ENCODE results near the gene CRTC1. TPM values are rescaled to one million over a fixed set of nuclear protein-coding genes. Genes with fewer than 3 reads are reported as not detected.

The CRTC1 gene
- total RNA-seq, 1 experiment from 2014 or later, result 19.0 TPM

DNA sequence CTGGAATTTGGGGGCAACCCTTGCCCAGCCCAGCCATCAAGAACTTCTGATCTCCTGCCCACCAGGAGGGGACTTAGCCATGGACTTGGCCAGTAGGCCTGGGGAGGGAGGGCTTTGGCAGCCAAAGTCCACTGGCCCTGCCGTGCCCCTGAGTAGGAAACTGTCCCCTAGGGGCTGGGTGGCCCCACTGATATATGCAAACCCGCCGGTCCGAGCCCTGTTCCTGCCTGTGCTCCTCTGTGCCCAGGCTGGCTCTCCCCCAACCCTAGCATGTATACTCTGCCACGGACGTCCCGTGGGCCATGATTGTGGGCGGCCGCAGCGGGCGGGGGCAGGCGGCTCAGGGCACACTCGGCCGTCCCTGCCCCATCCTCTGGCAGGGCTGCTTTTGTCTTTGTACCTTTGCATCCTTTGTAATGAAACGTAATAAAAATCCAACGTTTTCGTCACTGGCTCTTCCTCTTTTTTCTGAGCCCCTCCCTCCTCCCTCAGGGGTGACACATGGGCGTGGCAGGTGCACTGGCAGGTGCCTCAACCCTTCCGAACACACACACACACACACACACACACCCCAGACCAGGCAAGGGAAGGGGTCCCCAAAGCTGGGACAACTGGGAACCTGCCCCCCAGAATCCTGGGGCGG lies 98.5 kb downstream of the CRTC1 start:
- Mint-ChIP-seq H3K27me3 (ENCODE audit: low read depth) (peaks cover 98% of the 10 kb centered on the region), H3K9me3 (peaks cover 0 to 3% of the 10 kb centered on the region in 2 experiments; a peak in 2 of 5 replicates), H3K4me3 (no peak overlapping the region), H3K36me3 (ENCODE audit: insufficient read depth in 1 of 3, low read depth in 3 of 3) (no peaks in the 10 kb centered on the region), H3K4me1 (peaks cover 9 to 22% of the 10 kb centered on the region in 2 experiments; a peak in 3 of 4 replicates), H3K27ac (no peak overlapping the region)
- DNase-seq, result no peak
- H4K91ac ChIP-seq (ENCODE audit: insufficient read length, low read depth, low read length), result no peak overlapping the region
- no peak overlapping the region for H2AK5ac ChIP-seq (ENCODE audit: insufficient read length, low read length)
- no peak overlapping the region for H3K23ac ChIP-seq (ENCODE audit: insufficient read length, low read depth, low read length)
- no peak overlapping the region for H3K4ac ChIP-seq (ENCODE audit: low read depth, low read length)
- H2BK5ac ChIP-seq (ENCODE audit: insufficient read length, low read length), result no peak overlapping the region
- H3K79me2 ChIP-seq (ENCODE audit: insufficient read depth, low read length), result no peaks in the 10 kb centered on the region
- H3K56ac ChIP-seq (ENCODE audit: insufficient read length, low read depth, low read length), result no peak overlapping the region
- H3K27ac ChIP-seq (ENCODE audit: insufficient read length, low read depth, low read length), result no peak overlapping the region
- H2AFZ ChIP-seq (ENCODE audit: low read length), result no peak overlapping the region
- no peaks in the 10 kb centered on the region for H3K79me1 ChIP-seq (ENCODE audit: insufficient read depth, low read depth, low read length, poor library complexity, severe bottlenecking)
- no peak overlapping the region for H3T11ph ChIP-seq (ENCODE audit: low read length)
- peaks cover 7% of the 10 kb centered on the region for H3K23me2 ChIP-seq (ENCODE audit: insufficient read length, low read depth, low read length, poor library complexity, severe bottlenecking)
- no peak overlapping the region for H3K9ac ChIP-seq (ENCODE audit: extremely low read depth, insufficient read length, low read length)
- no peaks in the 10 kb centered on the region for H3K4me1 ChIP-seq (ENCODE audit: insufficient read depth, low read length)
- H2BK120ac ChIP-seq (ENCODE audit: low read depth, low read length, poor library complexity, severe bottlenecking), result no peak overlapping the region
- H3K14ac ChIP-seq (ENCODE audit: insufficient read depth, low read length), result no peak overlapping the region
- H2BK12ac ChIP-seq (ENCODE audit: insufficient read length, low read depth, low read length), result no peak overlapping the region
- no peaks in the 10 kb centered on the region for H3K9me3 ChIP-seq (ENCODE audit: control insufficient read depth, low read depth, low read length)
- TF ChIP-seq, protein P1, sequence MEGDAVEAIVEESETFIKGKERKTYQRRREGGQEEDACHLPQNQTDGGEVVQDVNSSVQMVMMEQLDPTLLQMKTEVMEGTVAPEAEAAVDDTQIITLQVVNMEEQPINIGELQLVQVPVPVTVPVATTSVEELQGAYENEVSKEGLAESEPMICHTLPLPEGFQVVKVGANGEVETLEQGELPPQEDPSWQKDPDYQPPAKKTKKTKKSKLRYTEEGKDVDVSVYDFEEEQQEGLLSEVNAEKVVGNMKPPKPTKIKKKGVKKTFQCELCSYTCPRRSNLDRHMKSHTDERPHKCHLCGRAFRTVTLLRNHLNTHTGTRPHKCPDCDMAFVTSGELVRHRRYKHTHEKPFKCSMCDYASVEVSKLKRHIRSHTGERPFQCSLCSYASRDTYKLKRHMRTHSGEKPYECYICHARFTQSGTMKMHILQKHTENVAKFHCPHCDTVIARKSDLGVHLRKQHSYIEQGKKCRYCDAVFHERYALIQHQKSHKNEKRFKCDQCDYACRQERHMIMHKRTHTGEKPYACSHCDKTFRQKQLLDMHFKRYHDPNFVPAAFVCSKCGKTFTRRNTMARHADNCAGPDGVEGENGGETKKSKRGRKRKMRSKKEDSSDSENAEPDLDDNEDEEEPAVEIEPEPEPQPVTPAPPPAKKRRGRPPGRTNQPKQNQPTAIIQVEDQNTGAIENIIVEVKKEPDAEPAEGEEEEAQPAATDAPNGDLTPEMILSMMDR (conservative IDR thresholded peaks at IDR 0.05), result no peak
- no peak overlapping the region for H3K4me2 ChIP-seq (ENCODE audit: insufficient read depth, insufficient read length, low read length)
- WGBS (ENCODE audit: extremely low coverage, insufficient read length, low lambda C conversion rate), result no CpG with 5 or more reads among the region's 20 CpGs
- no peak overlapping the region for H3K18ac ChIP-seq (ENCODE audit: insufficient read length, low read depth, low read length)
- no peak overlapping the region for H4K5ac ChIP-seq (ENCODE audit: insufficient read length, low read depth, low read length)
- no peaks in the 10 kb centered on the region for H4K20me1 ChIP-seq (ENCODE audit: control insufficient read depth, insufficient read depth, insufficient read length)
- H2BK15ac ChIP-seq (ENCODE audit: low read depth, low read length), result no peak overlapping the region
- no peak overlapping the region for H4K8ac ChIP-seq (replicated peaks; ENCODE audit: insufficient read length, low read depth, low read length)
- H3K27me3 ChIP-seq (ENCODE audit: insufficient read depth, low read length), result peaks cover 67% of the 10 kb centered on the region
- H2BK20ac ChIP-seq (ENCODE audit: low read depth, low read length, poor library complexity, severe bottlenecking), result no peak overlapping the region

All from H9 (cell line).